HT1080 (cell line): ENCODE measurements around the gene FAM53B. TPM values are rescaled to one million over a fixed set of nuclear protein-coding genes. Genes with fewer than 3 reads are reported as not detected.
"Not testable (repeated sequence)": the region's sequence is repeated elsewhere in the genome, so short reads cannot be mapped to it uniquely, and the experiment has no call there.

ENCODE experiments used
- DNase-seq: peaks from one replicate; pipeline ENCODE4 v3.0.0-alpha.2; 2015; ENCODE audit warnings: low read depth
- total RNA-seq: library from RNA; depleted of rRNA; stranded (reverse); fragments of >200 nt; shearing (Covaris generic); gene quantifications from 2 replicates; pipeline ENCODE4 v1.2.3, GENCODE V29; 2014

The FAM53B gene
- total RNA-seq, 1 experiment from 2014 or later: 17.6 TPM

GRCh38 chr10:124616836-124617130 lies 127.4 kb downstream of the FAM53B start:
- no peak for DNase-seq

- no peak for DNase-seq
Observed at GRCh38 chr10:124616040-124616835, 127.9 kb downstream of the FAM53B start.

- DNase-seq: no peak
Observed at GRCh38 chr10:124615259-124615658, 128.9 kb downstream of the FAM53B start.

- DNase-seq: no peak
Observed at GRCh38 chr10:124614003-124614659, 130.0 kb downstream of the FAM53B start.

GRCh38 chr10:124612611-124613498 lies 131.3 kb downstream of the FAM53B start:
- peak; percentile 19 for DNase-seq

- no peak for DNase-seq
Observed at GRCh38 chr10:124611738-124612137, 132.4 kb downstream of the FAM53B start.

- not testable (repeated sequence) for DNase-seq
Observed at GRCh38 chr10:124610851-124611250, 133.3 kb downstream of the FAM53B start.

GRCh38 chr10:124610186-124610585 lies 134.0 kb downstream of the FAM53B start:
- DNase-seq: not testable (repeated sequence)

- no peak for DNase-seq
Observed at GRCh38 chr10:124609698-124610097, 134.5 kb downstream of the FAM53B start.

GRCh38 chr10:124608093-124608721 lies 136.0 kb downstream of the FAM53B start:
- DNase-seq: no peak

- no peak for DNase-seq
Observed at GRCh38 chr10:124607693-124608092, 136.5 kb downstream of the FAM53B start.

- DNase-seq: no peak
Observed at GRCh38 chr10:124606822-124607221, 137.4 kb downstream of the FAM53B start.

GRCh38 chr10:124605856-124606812 lies 138.0 kb downstream of the FAM53B start:
- DNase-seq: no peak

- DNase-seq: no peak
Observed at GRCh38 chr10:124605481-124605855, 138.7 kb downstream of the FAM53B start.

GRCh38 chr10:124605001-124605370 lies 139.2 kb downstream of the FAM53B start:
- DNase-seq: no peak

- no peak for DNase-seq
Observed at GRCh38 chr10:124604214-124605000, 139.8 kb downstream of the FAM53B start.

GRCh38 chr10:124603376-124604213 lies 140.6 kb downstream of the FAM53B start:
- DNase-seq: no peak

- DNase-seq: no peak
Observed at GRCh38 chr10:124602646-124603365, 141.4 kb downstream of the FAM53B start.
